ENCODE data around the gene ADAP1.
"Not testable (repeated sequence)": the region's sequence is repeated elsewhere in the genome, so short reads cannot be mapped to it uniquely, and the experiment has no call there.

Gene ADAP1, protein sequence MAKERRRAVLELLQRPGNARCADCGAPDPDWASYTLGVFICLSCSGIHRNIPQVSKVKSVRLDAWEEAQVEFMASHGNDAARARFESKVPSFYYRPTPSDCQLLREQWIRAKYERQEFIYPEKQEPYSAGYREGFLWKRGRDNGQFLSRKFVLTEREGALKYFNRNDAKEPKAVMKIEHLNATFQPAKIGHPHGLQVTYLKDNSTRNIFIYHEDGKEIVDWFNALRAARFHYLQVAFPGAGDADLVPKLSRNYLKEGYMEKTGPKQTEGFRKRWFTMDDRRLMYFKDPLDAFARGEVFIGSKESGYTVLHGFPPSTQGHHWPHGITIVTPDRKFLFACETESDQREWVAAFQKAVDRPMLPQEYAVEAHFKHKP

DNA sequence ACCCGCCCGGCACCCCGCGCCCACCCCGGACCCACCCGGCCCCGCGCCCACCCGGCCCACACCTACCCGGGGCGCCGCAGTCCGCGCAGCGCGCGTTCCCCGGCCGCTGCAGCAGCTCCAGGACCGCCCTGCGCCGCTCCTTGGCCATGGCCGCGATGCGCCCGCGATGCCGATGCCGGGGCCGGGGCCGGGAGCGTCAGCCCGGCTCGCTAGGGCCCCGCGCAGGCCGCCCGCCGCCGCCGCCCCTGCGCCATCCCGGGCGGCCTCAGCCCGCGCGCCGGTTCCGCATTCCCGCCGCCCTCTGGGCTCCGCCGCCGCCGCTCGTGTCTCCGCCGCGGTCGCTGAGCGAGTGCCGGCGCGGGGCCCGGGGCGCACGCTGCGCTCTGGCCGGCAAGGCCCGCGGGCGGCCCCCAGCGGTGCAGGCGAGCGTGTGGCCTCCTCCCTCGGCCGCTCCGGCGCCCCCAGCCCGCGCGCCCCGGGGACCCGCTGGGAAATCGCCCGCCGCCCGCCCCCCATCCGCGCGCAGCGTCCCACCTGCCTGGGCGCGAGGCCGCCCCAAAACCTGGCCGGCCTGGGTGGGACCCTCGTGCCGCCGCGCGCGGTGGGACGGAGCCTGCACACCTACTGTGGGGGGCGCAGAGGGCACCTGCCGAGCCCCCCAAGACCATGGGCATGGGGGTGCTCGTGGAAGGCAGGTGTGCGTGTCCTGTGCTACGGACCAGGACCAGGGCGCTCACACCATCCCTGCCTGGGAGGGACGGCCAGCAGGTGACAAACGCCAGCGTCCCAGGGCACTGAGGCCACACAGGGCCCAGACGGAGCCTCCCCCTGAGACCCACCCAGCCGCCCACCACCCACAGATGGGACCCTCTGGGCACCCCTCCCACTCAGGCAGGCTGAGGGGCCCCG is at the start of gene ADAP1:
Gene ADAP1 (minus strand): TSS at position 351 of the 909 bp plus-strand sequence. CDS start 203 bp downstream, at position 148.
- in situ Hi-C loops (cut with HindIII; ENCODE audit: low pct_ligation_motif_present, low sequenced_read_pairs) = no loop called here
- H3K36me3 ChIP-seq (replicated peaks) = no peaks in the 10 kb centered on the region
- H3K27ac ChIP-seq = no peak within 1 kb of the TSS
- TF ChIP-seq, protein P1, sequence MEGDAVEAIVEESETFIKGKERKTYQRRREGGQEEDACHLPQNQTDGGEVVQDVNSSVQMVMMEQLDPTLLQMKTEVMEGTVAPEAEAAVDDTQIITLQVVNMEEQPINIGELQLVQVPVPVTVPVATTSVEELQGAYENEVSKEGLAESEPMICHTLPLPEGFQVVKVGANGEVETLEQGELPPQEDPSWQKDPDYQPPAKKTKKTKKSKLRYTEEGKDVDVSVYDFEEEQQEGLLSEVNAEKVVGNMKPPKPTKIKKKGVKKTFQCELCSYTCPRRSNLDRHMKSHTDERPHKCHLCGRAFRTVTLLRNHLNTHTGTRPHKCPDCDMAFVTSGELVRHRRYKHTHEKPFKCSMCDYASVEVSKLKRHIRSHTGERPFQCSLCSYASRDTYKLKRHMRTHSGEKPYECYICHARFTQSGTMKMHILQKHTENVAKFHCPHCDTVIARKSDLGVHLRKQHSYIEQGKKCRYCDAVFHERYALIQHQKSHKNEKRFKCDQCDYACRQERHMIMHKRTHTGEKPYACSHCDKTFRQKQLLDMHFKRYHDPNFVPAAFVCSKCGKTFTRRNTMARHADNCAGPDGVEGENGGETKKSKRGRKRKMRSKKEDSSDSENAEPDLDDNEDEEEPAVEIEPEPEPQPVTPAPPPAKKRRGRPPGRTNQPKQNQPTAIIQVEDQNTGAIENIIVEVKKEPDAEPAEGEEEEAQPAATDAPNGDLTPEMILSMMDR (IDR thresholded peaks at IDR 0.05; ENCODE audit: low read depth, low read length, missing control alignments) = peak; percentile 22
- peaks cover 2% of the 10 kb centered on the region for H3K27me3 ChIP-seq (replicated peaks)
- no peak for DNase-seq
- H3K4me3 ChIP-seq (ENCODE audit: low read depth, low read length) = peak within 1 kb of the TSS; percentile 9

DNA sequence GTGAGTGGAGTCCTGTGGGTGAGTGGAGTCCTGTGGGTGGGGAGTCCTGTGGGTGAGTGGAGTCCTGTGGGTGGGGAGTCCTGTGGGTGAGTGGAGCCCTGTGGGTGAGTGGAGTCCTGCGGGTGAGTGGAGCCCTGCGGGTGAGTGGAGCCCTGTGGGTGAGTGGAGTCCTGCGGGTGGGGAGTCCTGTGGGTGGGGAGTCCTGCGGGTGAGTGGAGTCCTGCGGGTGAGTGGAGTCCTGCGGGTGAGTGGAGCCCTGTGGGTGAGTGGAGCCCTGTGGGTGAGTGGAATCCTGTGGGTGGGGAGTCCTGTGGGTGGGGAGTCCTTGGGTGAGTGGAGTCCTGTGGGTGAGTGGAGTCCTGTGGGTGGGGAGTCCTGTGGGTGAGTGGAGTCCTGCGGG is 48.0 kb upstream of the ADAP1 start:
- in situ Hi-C loops (cut with HindIII; ENCODE audit: low pct_ligation_motif_present, low sequenced_read_pairs); DNase-seq; H3K27ac ChIP-seq; H3K27me3 ChIP-seq (replicated peaks); H3K4me3 ChIP-seq (ENCODE audit: low read depth, low read length); H3K36me3 ChIP-seq (replicated peaks): not testable (repeated sequence)

DNA sequence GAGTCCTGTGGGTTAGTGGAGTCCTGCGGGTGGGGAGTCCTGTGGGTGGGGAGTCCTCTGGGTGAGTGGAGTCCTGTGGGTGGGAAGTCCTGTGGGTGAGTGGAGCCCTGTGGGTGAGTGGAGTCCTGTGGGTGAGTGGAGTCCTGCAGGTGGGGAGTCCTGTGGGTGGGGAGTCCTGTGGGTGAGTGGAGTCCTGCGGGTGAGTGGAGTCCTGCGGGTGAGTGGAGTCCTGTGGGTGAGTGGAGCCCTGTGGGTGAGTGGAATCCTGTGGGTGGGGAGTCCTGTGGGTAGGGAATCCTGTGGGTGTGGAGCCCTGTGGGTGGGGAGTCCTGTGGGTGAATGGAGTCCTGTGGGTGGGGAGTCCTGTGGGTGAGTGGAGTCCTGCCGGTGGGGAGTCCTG is 47.5 kb upstream of the ADAP1 start:
- H3K27ac ChIP-seq; DNase-seq; H3K27me3 ChIP-seq (replicated peaks); H3K4me3 ChIP-seq (ENCODE audit: low read depth, low read length); H3K36me3 ChIP-seq (replicated peaks); in situ Hi-C loops (cut with HindIII; ENCODE audit: low pct_ligation_motif_present, low sequenced_read_pairs): not testable (repeated sequence)

GRCh38 chr7:1001069-1001770 is 46.7 kb upstream of the ADAP1 start:
- H3K27me3 ChIP-seq (replicated peaks); in situ Hi-C loops (cut with HindIII; ENCODE audit: low pct_ligation_motif_present, low sequenced_read_pairs); H3K36me3 ChIP-seq (replicated peaks); H3K27ac ChIP-seq; H3K4me3 ChIP-seq (ENCODE audit: low read depth, low read length); DNase-seq: not testable (repeated sequence)

GRCh38 chr7:999941-1000935 is 45.8 kb upstream of the ADAP1 start:
- no peak for DNase-seq
- TF ChIP-seq, protein P1 (IDR thresholded peaks at IDR 0.05; ENCODE audit: low read depth, low read length, missing control alignments) = no peak
- Histone ChIP-seq H3K27me3 (replicated peaks) (no peaks in the 10 kb centered on the region), H3K27ac (no peak overlapping the region), H3K36me3 (replicated peaks) (no peaks in the 10 kb centered on the region), H3K4me3 (ENCODE audit: low read depth, low read length) (no peak overlapping the region)
- in situ Hi-C loops (cut with HindIII; ENCODE audit: low pct_ligation_motif_present, low sequenced_read_pairs) = no loop called here

DNA sequence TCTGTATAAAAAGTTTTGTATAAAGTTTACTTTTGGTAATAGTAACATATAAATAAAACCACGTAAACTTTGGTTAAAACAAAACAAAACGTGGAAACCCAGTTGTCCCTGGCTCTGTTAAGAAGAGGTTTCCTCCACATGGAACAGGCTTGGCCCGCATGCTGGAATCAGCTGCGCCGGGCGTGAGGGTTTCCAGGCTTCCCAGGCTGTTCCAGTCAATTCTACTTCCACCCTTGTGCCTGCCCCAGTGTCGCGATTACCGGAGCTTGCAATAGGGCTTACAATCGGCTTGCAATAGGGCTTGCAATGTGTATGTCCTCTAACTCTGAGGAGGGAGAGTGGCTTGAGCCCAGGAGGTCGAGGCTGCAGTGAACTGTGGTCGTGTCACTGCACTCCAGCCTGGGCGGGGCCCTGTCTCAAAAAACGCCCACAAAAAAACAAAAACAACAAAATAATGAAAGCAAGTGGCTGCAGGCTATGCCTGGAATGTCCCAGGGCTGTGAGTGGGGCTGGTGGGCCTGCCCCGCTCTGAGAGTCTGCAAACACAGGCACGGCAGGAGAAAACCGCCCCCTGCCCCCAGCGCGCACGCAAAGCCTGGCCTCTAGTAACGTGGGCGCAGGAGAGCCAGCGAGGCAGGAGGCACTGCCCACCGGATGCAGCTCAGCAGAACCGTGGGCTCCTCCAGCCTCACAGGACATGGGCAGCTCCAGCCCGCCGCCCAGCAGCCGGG is 44.8 kb upstream of the ADAP1 start:
- Histone ChIP-seq H3K4me3 (ENCODE audit: low read depth, low read length) (no peak overlapping the region), H3K27me3 (replicated peaks) (no peaks in the 10 kb centered on the region), H3K36me3 (replicated peaks) (no peaks in the 10 kb centered on the region), H3K27ac (no peak overlapping the region)
- in situ Hi-C loops (cut with HindIII; ENCODE audit: low pct_ligation_motif_present, low sequenced_read_pairs) = no loop called here
- DNase-seq = no peak
- TF ChIP-seq, protein P1 (IDR thresholded peaks at IDR 0.05; ENCODE audit: low read depth, low read length, missing control alignments) = no peak
